Transverse colon (tissue), 4 donors: Measurements from ENCODE around the gene BAZ2B. TPM values are rescaled to one million over a fixed set of nuclear protein-coding genes. Genes with fewer than 3 reads are reported as not detected.

ENCODE experiments used
- DNase-seq: peaks from one replicate; pipeline ENCODE4 v3.0.0-alpha.2; 2019
- H3K27ac ChIP-seq, 4 donors: fragments of 200-600 bp; sonication (generic); 2 replicates each; pipeline ENCODE4 v1.5.1; 2016 to 2018; ENCODE audit warnings: inconsistent platforms in 4 of 4
- H3K27me3 ChIP-seq: fragments of 200-600 bp; sonication (generic); 2 replicates; pipeline ENCODE4 v1.5.1; 2017; ENCODE audit warnings: inconsistent platforms
- H3K36me3 ChIP-seq, 4 donors: fragments of 200-600 bp; sonication (generic); 2 replicates each; pipeline ENCODE4 v1.5.1; 2017 to 2019; ENCODE audit warnings: inconsistent platforms in 4 of 4
- H3K4me1 ChIP-seq, 4 donors: fragments of 200-600 bp; sonication (generic); 2 replicates each; pipeline ENCODE4 v1.5.1; 2017 to 2020; ENCODE audit warnings: inconsistent platforms in 4 of 4
- H3K4me3 ChIP-seq, 4 donors: fragments of 200-600 bp; sonication (generic); 1 replicate in 1 of 4; 2 replicates in 3 of 4; pipeline versions ENCODE4 v1.5.1 to v1.6.1; 2017 to 2019; ENCODE audit warnings: inconsistent platforms in 4 of 4
- H3K9me3 ChIP-seq, 2 donors: fragments of 200-600 bp; sonication (generic); 2 replicates each; pipeline ENCODE4 v1.5.1; 2017 to 2019; ENCODE audit warnings: inconsistent platforms in 2 of 2
- CTCF ChIP-seq, 5 experiments: fragments of 200-600 bp in 3 of 5; fragments of 450-650 bp in 2 of 5; sonication (generic) in 3 of 5; IDR thresholded peaks; 1 replicate in 2 of 5; 2 replicates in 3 of 5; pipeline ENCODE4 v1.5.1; 2016 to 2017; ENCODE audit warnings: antibody characterized with exemption in 5 of 5, inconsistent platforms in 3 of 5, mild to moderate bottlenecking in 2 of 5, moderate library complexity in 1 of 5
- EP300 ChIP-seq: sonication (generic); formaldehyde crosslinking; IDR thresholded peaks from one replicate; pipeline ENCODE4 v1.6.1; 2017; ENCODE audit warnings: antibody characterized with exemption, low read depth
- POLR2A ChIP-seq: fragments of 450-650 bp; IDR thresholded peaks from one replicate; pipeline ENCODE4 v1.6.1; 2016; ENCODE audit warnings: antibody characterized with exemption, mild to moderate bottlenecking, moderate library complexity
- POLR2AphosphoS5 ChIP-seq, 3 donors: sonication (generic); formaldehyde crosslinking; IDR thresholded peaks; one replicate each; pipeline ENCODE4 v1.6.1; 2016; ENCODE audit warnings: antibody characterized with exemption in 3 of 3
- WGBS, 2 donors: methylation state at CpG; one replicate each; pipeline ENCODE4 v1.1.5; 2018; ENCODE audit warnings: low coverage in 1 of 2; 5-methylcytosine and 5-hydroxymethylcytosine counted together
- in situ Hi-C, 4 donors: fragments of 200-750 bp; cut with MboI; loops; one replicate each; pipeline versions ENCODE4 v1.15.0 to v1.15.1; 2017; ENCODE audit warnings: low sequenced_read_pairs in 3 of 4, low pct_ligation_motif_present in 1 of 4, low pct_unique_long_range_greater_than_20kb in 1 of 4
- intact Hi-C: fragments of 100-400 bp; cut with DNase I; formaldehyde crosslinking; loops from one replicate; pipeline ENCODE4 v1.15.1; 2023; ENCODE audit warnings: low total_unique reads
- total RNA-seq, 4 donors: library from RNA; depleted of rRNA; stranded (reverse); fragments of >200 nt; gene quantifications; one replicate each; pipeline ENCODE4 v1.1.0, GENCODE V29; 2016

The BAZ2B gene
- total RNA-seq, 4 donors from 2014 or later, result 42.3 to 104 (median 81.3) TPM

GRCh38 chr2:159501743-159502142 lies 114.6 kb downstream of the BAZ2B start:
- Histone ChIP-seq H3K4me1 (peaks cover 0 to 19% (median 10%) of the 10 kb centered on the region in 4 donors), H3K27me3 (no peaks in the 10 kb centered on the region), H3K4me3 (no peak overlapping the region), H3K9me3 (no peaks in the 10 kb centered on the region), H3K27ac (no peak overlapping the region), H3K36me3 (no peaks in the 10 kb centered on the region)
- no peak for TF ChIP-seq POLR2A
- no peak for TF ChIP-seq POLR2AphosphoS5 (IDR thresholded peaks at IDR 0.05)
- TF ChIP-seq CTCF (IDR thresholded peaks at IDR 0.05), result no peak
- no peak for TF ChIP-seq EP300
- intact Hi-C loops, result no loop called here
- DNase-seq, result no peak
- in situ Hi-C loops, result no loop called here
- 73 to 100% methylated on average over 1 of the region's 1 CpG for WGBS, 2 donors

- Histone ChIP-seq H3K36me3 (no peaks in the 10 kb centered on the region), H3K4me3 (no peak overlapping the region), H3K9me3 (no peaks in the 10 kb centered on the region), H3K27ac (peak overlapping the region; percentile 55 to 76 (median 66)), H3K27me3 (no peaks in the 10 kb centered on the region), H3K4me1 (peaks cover 0 to 17% (median 10%) of the 10 kb centered on the region in 4 donors)
- in situ Hi-C loops, result no loop called here
- WGBS, 2 donors, result 47 to 54% methylated on average over 1 to 2 of the region's 2 CpGs
- no peak for DNase-seq
- TF ChIP-seq POLR2A (no peak), EP300 (no peak), CTCF (IDR thresholded peaks at IDR 0.05) (no peak), POLR2AphosphoS5 (IDR thresholded peaks at IDR 0.05) (no peak)
- intact Hi-C loops, result no loop called here
Measured at GRCh38 chr2:159497847-159498246, 118.5 kb downstream of the BAZ2B start.

GRCh38 chr2:159497256-159497655 lies 119.1 kb downstream of the BAZ2B start:
- Histone ChIP-seq H3K27ac (peak overlapping the region; percentile 55 to 76 (median 66)), H3K36me3 (no peaks in the 10 kb centered on the region), H3K4me3 (no peak overlapping the region), H3K27me3 (no peaks in the 10 kb centered on the region), H3K4me1 (peaks cover 0 to 17% (median 10%) of the 10 kb centered on the region in 4 donors), H3K9me3 (no peaks in the 10 kb centered on the region)
- in situ Hi-C loops (no loop called here), intact Hi-C loops (no loop called here)
- TF ChIP-seq POLR2AphosphoS5 (IDR thresholded peaks at IDR 0.05) (peak; percentile 17 to 33 (median 32)), CTCF (IDR thresholded peaks at IDR 0.05) (no peak), EP300 (no peak), POLR2A (no peak)
- no peak for DNase-seq

- H3K4me3 ChIP-seq, result no peak overlapping the region
- H3K27me3 ChIP-seq, result no peaks in the 10 kb centered on the region
- intact Hi-C loops, result no loop called here
- no peak overlapping the region for H3K27ac ChIP-seq
- 85 to 92% methylated on average over 2 of the region's 2 CpGs for WGBS, 2 donors
- H3K4me1 ChIP-seq, result peaks cover 0 to 11% (median 1%) of the 10 kb centered on the region in 4 donors
- no peak for TF ChIP-seq POLR2A
- TF ChIP-seq POLR2AphosphoS5 (IDR thresholded peaks at IDR 0.05), result no peak
- no peak for TF ChIP-seq CTCF (IDR thresholded peaks at IDR 0.05)
- TF ChIP-seq EP300, result no peak
- no peak for DNase-seq
- in situ Hi-C loops, result no loop called here
- no peaks in the 10 kb centered on the region for H3K36me3 ChIP-seq
- H3K9me3 ChIP-seq, result no peaks in the 10 kb centered on the region
Measured at GRCh38 chr2:159489476-159489875, 126.9 kb downstream of the BAZ2B start.
